ENCODE results near the gene METTL27. TPM values are rescaled to one million over a fixed set of nuclear protein-coding genes. Genes with fewer than 3 reads are reported as not detected.

Gene METTL27
- total RNA-seq, 2 experiments from 2014 or later = 0.55 TPM; not detected in 1

Other genes starting within 250 kb of the METTL27 start
- gene MLXIPL, start 218.0 kb downstream of the METTL27 start, total RNA-seq = not detected
- not detected for gene VPS37D, start 174.7 kb downstream of the METTL27 start, total RNA-seq
- gene DNAJC30, start 159.1 kb downstream of the METTL27 start, total RNA-seq = 1 to 10 TPM; 7.0 to 9.0 TPM
- 10 to 100 TPM; 60.5 to 72.7 TPM for gene BUD23, start 158.9 kb downstream of the METTL27 start, total RNA-seq
- 10 to 100 TPM; 13.8 to 15.8 TPM for gene STX1A, start 122.8 kb downstream of the METTL27 start, total RNA-seq
- 10 to 100 TPM; 15.9 to 19.2 TPM for gene ABHD11, start 103.7 kb downstream of the METTL27 start, total RNA-seq
- not detected for gene CLDN3, start 72.2 kb downstream of the METTL27 start, total RNA-seq
- under 1 TPM; 0.09 to 0.12 TPM for gene CLDN4, start 11.5 kb downstream of the METTL27 start, total RNA-seq
- not detected for gene TMEM270, start 18.6 kb upstream of the METTL27 start, total RNA-seq
- not detected for gene ELN, start 185.7 kb upstream of the METTL27 start, total RNA-seq
- gene LIMK1, start 241.3 kb upstream of the METTL27 start, total RNA-seq = 10 to 100 TPM; 44.8 to 49.5 TPM

Measured in activated CD8-positive, alpha-beta memory T cell treated with anti-CD3 and anti-CD28 coated beads, Interleukin-2, amount 10 ng/mL, durations not matched to agents 7 days and 5 days (primary cell).